IPS DF 19.7 (cell line): Measurements from ENCODE around the gene SSTR4.

Source experiments
- DNase-seq: peaks from one replicate; pipeline ENCODE4 v3.0.0-alpha.2; 2013; ENCODE audit warnings: low read depth, low spot score

Gene SSTR4

DNA sequence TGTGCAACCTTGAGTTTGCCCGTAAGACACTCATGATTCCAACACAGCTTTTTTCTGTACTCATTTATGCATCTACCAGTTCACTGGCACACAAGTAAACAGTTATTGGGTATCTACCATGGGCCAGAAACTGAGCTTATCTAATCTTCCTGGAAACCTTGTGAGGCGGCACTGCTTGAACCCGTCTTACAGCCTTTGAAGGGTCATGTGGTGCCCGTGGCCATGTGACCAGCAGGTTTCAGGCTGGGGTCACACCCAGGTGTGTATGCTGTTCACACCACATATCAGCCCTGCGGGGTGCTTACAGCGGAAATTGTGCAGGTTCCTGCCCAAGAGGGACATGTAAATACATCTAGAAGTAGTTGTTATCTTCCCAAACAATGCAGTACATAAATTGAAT, 8.3 kb downstream of the SSTR4 start:
- DNase-seq: no peak

DNA sequence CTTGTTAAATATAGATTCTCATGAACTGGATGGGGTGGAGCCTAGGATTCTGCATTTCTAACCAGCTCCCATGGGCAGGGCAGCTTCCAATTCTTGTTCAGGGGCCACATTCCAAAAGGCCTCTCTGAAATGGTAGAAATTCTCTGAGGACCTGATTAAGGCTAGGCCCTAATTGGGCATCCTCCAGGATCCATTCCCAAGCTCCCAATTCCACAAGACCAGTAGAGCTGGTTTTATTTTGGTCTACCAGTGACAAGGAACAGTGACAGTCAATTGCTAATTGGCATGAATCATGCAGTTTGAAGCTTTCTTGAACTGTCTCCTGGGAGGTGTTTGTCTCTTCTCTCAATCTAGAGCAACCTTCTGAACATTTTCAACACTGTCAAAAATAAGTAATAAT, 11.3 kb downstream of the SSTR4 start:
- no peak for DNase-seq

- DNase-seq: no peak
Observed at GRCh38 chr20:23047001-23047737, 12.1 kb downstream of the SSTR4 start.

DNA sequence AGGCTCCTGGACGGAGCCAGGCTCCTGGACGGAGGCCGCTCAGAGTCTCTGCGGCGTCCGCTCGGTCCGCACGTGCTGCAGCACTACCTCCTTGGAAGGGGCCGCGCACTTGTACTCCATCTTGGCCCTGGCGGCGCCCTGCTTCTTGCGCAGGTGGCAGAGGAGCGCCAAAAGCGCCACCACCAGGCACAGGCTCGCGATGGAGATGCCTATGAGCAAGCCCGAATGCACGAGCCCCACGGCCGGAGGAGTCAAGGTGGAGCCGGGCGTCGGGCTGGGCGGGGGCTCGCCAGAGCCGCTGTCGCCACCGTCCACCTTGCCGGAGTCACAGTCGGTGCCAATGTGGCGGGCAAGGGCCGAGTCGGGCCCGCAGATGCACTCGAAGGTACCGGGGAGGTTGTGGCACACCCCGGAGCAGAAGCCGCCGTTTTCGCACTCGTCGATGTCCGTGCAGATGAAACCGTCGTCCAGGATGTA, 12.7 kb downstream of the SSTR4 start:
- no peak for DNase-seq

GRCh38 chr20:23048283-23049200, 13.4 kb downstream of the SSTR4 start:
- no peak for DNase-seq

GRCh38 chr20:23049201-23050075, 14.3 kb downstream of the SSTR4 start, which contains the start of gene THBD:
Gene THBD, minus strand, starts transcription at chr20:23049672. Its CDS starts 168 bp downstream, at chr20:23049504.
- DNase-seq: no peak

- DNase-seq: no peak
Observed at GRCh38 chr20:23050076-23050838, 15.1 kb downstream of the SSTR4 start.

- peak; percentile 78 for DNase-seq
Observed at GRCh38 chr20:23050847-23051627, 15.9 kb downstream of the SSTR4 start.

GRCh38 chr20:23052904-23053303, 17.8 kb downstream of the SSTR4 start:
- no peak for DNase-seq

- no peak for DNase-seq
Observed at GRCh38 chr20:23058240-23058639, 23.1 kb downstream of the SSTR4 start.

- DNase-seq: no peak
Observed at GRCh38 chr20:23059001-23059400, 23.9 kb downstream of the SSTR4 start.

DNA sequence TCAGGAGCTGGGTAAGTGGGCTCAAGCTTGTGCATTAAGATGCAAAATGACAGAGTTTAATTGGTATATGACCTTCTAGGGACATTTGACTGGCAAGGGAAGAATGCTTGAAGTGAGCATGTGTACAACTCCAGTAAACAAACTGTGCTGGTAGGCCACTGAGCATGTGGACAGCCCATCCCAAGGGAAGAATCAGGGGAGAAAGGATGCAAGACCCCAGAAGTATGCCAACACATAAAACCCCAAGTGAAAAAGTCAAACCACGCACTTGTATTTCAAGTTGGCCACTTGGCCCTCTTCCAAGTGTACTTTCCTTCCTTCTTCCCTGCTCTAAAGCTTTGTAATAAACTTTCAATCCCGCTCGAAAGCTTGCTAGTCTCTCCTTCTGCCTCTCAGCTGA, 24.7 kb downstream of the SSTR4 start:
- no peak for DNase-seq

DNA sequence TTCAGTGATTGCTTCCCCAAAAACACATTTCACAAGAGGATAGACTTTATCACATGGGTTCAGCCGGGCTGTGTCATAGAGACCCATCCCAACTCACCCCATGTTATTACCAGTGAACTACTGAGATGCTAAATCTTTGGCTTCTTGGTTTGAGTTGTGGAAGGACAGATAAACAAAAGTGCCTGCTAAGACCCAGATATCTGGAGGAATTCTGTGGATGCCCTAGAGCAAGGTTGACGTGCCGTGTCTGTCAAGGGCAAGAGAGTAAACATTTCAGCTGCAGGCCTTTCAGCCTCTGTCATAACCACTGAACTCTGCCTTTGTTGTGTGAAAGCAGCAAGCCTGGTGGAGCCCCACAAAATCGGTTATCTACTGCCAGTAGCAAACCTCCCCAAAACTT, 25.5 kb downstream of the SSTR4 start:
- no peak for DNase-seq

DNA sequence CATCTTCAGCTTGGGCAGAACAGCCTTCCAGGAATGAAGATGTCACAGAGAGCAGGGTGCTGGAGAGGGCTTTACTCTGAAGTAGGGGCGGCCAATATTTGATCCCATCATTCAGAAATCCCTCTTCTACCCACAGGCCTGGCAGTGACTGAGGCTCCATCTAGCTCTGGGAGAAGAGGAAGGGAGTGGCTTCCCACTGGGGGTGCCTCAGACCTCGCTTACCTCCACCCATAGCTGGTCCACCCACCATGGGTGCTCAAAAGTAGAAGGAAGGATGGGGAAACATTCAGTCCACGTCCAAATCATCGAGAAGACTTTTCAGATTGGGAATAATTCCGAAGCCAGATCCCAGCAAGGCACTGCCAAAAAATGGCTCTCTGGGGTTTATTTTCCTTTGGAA, 26.1 kb downstream of the SSTR4 start:
- no peak for DNase-seq

DNA sequence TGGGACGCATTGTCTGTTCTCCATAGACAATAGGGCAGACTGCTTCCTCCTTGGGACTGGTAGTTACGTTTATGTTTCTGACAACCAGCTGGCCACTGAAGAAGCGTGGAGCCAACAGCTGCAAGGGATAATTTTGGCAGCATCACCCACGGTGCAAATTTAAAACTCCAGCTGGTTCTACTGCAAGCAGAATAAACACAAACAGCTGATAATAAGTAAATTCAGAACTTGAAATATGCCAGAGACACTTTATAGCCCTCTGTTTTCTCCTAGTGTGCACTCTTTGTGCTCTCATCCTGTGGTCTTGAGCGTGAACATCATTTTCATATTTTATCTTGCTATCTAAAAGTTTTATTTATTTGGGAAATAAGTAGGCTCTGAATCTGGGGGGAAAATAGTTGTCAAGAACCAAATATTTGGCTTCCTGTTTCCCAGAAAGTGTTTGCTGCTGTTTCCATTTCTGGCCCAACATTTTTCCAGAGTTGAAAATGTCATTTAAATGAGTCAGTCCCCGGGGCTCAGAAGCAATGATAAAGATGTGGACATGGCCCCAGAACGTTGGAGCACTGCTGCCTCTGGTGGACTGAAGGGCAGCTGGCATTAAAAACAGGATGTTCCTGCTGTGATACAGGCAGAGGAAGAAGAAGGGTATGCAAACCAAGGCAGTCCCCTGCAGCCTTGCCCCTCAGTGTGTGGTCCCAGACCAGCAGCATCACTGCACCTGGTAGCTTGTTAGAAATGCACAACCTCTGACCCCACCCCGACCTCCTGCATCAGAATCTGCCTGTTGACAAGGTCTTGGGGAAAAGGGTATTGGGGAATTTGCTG, 26.8 kb downstream of the SSTR4 start:
- peak; percentile 75 for DNase-seq

DNA sequence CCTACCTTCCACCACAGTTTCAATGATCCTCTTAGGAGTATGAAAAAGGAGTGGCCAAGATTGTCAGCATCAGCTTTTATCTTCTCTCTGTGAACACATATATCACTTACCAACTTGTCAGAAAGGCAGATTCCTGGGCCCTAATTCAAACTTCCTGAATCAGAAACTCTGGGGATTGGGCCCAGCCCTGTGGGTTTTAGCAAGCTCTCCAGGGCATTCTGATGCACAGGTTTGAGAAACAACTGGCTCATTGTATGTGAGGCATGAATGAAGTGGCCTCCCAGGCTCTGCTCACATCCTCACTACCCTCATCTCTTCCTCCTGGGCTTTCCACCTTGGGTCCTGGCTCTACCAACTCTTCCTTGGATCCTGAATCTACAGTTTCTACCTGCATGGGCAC, 27.5 kb downstream of the SSTR4 start:
- DNase-seq: no peak

DNA sequence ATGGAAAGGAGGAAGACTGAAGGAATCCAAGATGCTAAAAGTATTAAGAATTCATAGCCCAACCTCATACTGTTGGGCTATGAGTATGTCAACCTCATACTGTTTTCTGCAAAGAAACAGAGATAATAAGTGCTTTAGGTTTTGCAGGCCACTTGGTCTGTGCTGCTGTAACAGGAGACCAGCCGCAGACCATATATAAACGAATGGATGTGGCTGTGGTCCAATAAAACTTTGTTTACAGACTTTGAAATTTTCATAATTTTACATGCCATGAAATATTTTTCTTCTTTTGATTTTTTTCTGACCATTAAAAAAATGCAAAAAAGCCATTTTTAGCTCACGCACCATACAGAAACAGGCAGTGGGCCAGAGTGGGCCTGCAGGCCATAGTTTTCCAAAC, 28.1 kb downstream of the SSTR4 start:
- no peak for DNase-seq

DNA sequence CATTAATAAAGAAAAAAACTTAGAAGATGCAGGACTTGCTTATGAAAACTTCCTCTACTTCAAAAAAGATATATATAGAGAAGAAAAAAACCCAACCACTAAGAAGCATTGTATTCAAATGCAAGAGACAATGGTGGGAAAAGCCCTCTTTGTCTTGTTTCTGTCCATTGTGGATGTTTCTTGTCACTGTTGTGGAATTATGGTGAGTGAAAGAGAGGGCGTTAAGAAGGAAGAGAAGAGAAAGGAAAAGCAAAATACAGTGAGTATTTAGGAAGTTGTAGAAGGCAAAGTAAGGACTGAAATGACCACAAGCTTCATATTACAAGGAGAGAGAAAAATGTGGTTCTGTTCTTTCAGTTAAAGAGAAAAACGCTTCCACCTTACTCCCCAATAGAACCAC, 28.5 kb downstream of the SSTR4 start:
- DNase-seq: no peak
